HG02938 (cell line): Measurements from ENCODE around the gene LRP1-AS.

Source experiments
- ATAC-seq: cut with Tn5 transposase; IDR thresholded peaks from one replicate; pipeline ENCODE4 v1.9.1; 2021; ENCODE audit warnings: mild to moderate bottlenecking, moderate library complexity; ENCODE audit not compliant: unreplicated experiment

Gene LRP1-AS

DNA sequence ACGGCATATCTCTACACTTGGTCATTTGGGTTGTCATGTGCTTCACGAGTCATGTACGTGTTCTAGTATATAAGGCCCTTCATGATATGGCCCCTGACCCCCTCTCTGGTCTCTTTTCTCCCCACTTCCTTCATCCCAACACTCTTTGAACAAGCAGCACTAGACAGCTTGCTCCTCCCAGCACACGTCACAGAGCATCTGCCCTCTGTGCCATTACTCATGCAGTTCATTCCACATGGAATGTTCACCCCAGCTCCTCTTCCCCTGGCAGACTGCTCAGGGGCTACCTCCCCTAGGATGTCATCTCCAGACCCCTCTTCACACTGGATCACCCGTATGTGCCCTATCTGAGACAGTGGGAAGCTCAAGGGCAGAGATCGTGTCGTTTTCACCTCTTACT lies 14.1 kb upstream of the LRP1-AS start:
- ATAC-seq = no peak

DNA sequence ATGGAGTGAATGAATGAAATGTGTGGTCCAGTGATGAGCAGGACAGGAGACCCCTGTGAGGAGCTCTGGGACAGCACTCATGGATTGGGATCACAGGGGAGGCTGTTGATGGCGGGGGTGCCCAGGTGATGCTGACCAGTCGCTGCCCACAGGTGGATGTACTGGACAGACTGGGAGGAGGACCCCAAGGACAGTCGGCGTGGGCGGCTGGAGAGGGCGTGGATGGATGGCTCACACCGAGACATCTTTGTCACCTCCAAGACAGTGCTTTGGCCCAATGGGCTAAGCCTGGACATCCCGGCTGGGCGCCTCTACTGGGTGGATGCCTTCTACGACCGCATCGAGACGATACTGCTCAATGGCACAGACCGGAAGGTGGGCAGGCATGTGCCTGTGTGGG lies 13.3 kb upstream of the LRP1-AS start:
- ATAC-seq = no peak

DNA sequence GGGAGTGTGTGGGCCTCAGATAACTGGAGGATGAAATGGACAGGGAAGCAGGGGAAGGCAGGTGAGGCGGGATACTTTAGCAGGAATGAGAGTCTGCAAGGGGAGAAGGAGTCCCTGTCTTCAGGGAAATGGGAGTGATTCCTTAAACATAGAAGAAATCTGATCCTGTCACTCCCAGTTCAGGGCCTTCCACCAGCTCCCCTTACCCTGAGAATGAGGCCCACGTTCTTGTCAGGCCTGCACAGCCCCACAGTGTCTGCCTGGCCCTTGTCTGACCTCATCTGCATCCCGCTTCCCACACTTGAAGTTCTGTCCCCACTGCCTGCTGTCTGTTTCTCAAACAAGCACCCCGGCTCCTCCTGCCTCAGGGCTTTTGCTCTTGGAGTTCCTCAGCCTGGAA lies 12.6 kb upstream of the LRP1-AS start:
- ATAC-seq = no peak

DNA sequence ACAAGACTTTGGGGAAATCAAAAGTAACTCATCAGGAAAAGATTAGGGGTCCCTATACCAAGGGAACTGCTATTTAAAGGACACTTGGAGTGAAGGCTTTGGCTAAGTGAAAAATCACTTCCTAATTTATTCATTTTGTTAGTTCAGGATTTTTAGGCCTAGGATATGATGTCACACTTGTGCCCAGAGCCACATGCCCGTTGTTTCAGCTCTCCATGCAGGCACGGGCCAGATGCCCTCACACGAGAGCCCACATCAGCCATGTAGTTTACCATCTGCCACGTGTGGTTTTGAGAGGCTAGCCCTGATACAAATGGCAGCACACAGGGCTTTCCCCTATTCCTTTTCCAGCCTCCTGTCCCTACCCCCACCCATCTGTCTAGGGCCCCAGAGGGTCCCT lies 11.9 kb upstream of the LRP1-AS start:
- ATAC-seq = no peak

DNA sequence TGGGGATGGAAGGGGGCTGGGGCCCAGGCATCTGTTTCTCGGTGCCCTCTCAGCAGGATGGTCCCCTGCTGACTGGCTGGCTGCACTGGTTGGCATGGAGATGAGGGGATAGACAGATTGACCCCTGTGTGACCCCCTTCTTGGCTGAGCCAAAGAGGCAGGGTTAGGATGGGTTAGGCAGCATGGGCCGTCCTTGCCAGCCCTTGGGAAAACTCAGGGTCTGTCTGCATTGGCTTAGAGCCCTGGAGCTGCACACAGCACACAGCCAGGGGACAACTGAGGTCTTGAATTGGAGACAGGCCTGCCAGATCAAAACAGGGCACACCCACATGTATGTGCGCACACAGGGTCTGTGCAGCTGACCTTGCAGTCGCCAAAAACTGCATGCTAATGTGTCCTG lies 11.2 kb upstream of the LRP1-AS start:
- no peak for ATAC-seq

DNA sequence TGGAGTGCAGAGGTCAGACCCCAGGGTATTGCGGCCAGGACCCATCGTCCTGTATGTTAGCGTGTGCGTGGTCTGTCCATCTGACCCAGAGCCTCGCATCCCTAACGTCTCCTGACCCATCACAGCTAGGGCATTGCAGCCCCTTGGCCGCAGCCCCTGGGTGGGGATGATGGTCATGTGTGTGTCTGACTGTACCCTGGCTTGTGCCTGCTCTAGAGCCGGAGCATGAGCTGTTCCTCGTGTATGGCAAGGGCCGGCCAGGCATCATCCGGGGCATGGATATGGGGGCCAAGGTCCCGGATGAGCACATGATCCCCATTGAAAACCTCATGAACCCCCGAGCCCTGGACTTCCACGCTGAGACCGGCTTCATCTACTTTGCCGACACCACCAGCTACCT lies 10.8 kb upstream of the LRP1-AS start:
- no peak for ATAC-seq

DNA sequence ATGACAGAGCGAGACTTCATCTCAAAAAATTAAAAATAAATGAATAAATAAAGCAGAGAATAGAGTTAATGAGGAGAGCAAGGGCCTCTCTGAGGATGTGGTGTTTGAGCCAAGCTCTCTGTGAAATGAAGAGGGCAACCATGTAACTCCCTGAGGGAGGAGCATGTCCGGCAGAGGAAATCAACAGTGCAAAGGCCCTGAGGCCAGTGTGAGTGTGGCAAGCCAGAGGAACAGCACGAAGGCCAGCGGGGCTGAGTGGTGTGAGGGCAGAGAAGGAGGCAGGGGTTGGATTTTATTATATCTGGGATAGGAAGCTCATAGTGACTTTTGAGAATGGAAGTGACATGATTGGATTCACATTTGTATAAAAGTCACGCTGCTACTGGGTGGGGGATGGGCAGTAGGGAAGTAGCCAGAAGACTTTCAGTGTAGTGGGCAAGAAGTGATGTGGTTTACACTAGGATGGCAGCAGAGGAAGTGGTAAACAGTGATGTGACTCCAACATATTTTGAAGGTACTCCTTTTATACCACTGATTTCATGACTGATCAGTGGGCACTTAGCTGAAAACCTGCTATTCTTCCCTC lies 10.3 kb upstream of the LRP1-AS start:
- ATAC-seq = no peak

DNA sequence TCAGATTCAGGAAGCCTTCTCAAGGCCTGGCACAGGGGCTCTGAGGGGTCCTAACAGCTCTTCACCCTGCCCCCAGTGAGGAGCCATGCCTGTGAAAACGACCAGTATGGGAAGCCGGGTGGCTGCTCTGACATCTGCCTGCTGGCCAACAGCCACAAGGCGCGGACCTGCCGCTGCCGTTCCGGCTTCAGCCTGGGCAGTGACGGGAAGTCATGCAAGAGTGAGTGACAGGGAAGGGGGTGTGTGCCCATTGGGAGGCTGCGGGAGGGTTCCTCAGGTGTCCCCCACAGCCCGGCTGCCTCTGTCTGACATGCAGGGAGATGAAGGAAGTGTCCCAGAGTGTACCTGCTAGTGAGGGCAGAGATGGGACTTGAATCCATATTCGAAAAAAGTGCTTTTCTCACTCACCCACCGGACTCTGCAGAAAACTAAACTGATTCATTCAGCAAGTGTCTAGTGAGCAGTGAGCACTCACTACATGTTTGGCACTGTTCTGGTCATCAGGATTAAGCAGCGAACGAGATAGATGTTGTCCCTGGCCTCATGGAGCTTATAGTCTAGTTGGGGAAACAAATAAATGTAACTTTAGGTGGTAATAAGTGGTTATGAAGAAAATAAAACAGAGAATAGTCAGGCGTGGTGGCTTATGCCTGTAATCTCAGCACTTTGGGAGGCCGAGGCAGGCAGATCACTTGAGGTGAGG lies 9.4 kb upstream of the LRP1-AS start:
- no peak for ATAC-seq

DNA sequence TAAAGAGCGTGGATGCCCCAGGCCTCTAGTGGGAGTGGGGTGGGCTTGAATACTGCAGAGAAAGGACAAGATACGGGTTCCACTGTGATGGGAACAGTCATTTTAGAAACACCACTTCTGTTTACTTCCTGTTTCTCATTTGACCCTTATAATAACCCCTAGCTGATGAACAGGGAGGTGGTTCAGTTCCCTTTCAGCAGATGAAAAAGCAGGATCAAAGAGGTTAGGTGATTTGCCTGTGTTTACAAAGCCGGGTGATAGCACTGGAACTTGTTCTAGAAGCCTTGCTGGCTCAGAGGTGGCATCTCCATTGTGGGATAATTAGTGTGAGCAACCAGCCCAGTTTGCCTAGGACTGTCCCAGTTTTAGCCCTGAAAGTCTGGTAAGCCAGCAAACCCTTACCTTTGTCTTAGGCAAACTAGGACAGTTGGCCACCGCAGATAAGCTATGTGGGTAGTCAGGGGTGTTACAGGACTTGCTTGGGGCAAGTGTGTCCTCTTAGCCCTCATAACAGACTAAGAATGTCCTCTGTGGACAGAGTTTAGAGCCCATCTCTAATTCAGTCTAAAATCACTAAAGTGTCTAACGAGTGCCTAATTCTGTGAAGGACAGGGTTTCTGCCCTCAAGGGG lies 7.5 kb upstream of the LRP1-AS start:
- ATAC-seq = no peak

DNA sequence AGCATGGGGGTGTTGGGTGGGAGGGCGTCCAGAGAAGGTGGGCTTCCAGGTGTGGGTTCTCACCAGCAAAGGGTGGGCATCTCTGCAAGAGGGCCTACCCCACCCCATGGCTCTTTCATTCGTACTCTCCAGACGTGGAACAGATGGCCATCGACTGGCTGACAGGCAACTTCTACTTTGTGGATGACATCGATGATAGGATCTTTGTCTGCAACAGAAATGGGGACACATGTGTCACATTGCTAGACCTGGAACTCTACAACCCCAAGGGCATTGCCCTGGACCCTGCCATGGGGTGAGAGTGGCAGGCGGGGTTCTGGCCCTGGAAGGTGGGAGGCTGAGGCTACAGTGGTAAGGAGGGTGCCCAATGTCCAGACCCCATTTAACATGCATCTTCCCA lies 6.7 kb upstream of the LRP1-AS start:
- no peak for ATAC-seq

DNA sequence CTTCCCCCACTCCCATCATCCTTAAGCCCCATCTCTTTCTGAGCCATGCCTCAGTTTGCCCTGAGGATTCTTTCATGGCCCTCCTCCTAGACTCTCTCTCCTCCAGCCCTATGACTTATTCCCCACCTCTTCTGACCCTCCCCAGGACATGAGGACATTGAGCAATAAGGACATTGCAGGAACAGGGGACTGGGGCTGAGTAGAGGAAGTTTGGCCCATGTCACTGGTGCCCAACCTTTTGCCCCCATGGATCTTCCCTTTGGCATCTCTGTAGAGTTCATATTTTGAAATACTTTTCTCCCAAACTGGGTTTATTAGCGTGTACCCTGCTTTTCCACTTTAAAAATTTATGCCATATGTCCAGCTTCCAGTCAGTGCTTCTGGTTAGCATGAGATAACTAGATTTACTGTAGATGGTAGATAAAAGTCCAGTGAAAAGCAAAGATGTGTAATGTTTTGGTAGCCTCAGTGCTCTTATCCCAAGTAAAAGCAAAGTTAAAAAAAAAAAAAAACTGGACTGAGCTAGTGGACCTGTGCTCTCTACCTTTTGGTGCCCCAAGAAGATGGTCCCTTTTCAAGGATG lies 6.1 kb upstream of the LRP1-AS start:
- ATAC-seq = no peak

DNA sequence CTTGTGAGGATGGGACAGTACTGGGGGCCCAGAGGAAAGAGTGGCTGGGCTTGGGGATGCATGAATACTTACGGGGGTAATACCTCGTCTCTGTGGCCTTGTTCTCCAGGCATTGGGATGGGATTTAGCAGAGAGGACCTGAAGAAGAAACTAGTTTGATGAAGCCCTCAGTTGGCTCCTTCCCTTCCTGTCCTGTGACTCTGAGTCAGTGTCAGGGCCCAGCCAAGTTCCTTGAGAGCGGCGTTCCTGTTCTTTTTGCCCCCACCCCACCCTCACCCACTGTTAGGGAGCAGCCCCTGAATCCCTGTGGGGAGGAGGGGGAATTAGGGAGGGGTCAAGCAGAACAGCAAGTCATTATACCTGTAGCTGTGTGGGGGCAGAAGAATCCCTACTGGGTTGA lies 5.2 kb upstream of the LRP1-AS start:
- no peak for ATAC-seq

DNA sequence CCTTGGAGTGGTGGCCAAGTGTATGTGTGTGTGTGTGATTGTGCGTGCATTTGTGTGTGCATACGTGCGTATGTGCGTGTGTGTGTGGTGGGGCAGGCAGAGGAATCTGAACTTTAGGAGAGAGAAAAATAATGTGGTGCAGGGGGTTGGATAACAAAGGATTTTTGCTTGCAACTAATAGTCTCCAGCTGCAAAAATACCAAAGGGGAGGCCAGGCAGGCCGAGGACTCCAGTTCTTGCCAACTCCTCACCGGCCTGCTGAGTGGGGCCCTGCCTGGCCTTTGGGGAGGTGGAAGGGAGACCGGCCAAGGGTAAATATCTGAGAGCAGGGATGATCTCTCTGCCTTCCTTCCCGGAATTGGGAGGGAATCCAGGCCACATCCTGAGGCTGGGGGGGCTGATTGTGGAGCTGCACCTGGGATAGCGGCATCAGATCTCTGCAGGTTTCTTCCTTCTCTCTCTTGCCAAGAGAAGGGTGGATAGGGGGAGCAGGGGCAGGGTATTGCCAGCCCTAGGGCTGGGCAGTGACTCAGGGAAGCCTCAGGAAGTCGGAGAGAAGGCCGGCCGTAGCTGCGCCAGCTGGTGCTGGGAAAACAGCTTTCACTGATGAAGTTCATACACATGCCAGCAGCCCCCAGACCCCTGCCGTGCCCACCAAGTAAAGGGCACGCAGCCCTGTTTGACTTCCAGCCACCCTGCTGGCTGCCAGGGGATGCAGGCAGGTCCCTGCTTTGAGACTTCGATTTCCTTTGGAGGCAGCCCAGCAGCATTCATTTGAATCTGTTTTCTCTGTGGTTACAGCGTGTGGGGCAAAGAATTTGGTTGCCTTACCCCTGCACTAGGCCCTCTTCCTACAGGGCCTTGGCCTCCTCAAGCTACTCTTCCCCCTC lies 4.6 kb upstream of the LRP1-AS start:
- ATAC-seq = no peak

DNA sequence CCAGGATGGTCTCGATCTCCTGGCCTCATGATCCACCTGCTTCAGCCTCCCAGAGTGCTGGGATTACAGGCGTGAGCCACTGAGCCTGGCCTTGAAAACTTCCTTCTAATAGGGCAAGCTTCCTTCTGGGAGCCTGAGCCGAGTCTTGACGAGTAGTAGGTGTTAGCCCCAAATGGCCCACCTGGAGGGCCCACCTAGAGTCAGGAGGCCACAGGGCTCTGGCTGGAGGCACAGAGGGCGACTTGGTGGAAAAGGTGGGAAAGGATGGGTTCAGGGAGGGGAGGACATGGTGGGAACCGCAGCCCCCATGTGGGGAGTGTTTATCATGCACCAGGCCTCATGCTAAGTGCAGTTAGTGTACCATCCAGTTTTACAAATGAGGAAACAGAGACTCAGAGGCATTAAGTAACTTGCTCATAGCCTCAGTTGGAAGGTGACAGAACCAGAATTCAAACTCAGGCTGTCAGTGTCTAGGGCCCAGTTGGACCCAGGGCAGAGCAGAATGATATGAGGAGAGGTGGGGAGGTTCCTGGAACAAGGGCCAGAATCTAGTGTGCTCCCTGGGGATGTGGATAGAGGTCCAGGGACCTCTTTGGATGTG lies 3.1 kb upstream of the LRP1-AS start:
- ATAC-seq = no peak

DNA sequence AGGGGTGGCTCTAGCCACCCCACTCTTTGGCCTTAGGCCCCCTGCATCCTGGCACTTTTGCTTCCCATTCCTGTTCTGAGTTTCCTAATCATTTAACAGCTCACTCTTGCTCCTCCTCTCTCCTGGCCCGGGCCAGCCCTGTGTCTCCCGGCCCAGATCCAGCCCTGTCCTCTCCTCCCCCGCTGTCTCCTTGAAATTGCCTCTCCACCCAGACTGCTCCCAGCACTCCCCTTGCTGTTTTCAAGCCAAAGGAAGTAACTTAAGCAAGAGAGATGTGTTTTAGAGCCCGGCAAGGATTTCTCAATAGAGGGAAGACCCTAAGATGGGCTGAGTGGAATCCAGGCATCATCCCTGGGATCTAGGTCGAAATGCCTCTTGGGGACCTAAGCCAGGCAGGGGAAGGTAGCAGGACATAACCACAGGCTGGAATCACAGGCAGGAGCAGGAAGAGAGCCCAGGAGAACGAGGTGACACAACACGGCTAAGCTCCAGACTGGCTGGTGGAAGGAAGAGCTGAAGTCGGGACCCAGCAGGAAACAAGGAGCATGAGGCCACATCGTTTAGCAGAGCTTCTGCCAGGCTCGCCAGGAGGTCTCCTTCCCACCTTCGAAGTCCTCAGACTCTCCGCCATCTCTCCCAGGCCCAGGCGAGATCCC lies 2.0 kb upstream of the LRP1-AS start:
- no peak for ATAC-seq

DNA sequence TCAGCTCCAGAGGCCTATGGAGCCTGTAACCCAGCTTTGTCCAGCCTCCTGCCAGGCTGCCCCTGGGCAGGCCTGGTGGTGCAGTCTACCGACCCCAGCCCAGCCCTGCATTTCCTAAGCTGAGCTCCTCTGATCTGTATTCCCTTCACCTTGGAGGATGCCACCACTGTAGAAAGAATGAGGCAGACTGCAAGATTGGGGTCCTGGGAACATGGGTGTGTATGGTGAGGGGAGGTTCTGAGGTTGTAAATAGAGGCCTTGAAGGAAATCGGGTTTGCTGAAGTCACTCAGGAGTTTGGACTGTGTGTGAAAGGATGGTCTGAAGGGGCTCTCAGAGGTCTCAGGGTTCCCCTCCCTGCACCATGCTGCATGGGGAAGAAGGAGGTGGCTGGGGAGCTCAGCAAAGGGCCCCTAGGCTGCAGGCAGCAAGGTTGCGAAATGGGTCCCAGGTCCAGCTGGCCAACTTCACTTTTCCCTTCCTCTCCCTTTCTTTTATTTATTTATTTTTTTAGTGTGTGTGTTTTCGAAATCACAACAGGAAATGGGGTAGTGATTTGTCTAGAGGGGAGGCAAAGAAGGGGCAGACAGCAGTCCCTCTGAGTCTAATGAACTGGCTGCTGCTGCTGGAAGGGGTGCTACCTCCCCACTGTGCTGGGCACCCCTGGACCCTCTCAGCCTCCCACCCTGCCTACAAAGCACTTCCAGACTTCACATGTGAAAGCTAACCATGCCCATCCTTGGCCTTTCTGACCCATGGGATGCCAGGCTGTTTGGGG lies 1.2 kb upstream of the LRP1-AS start:
- no peak for ATAC-seq

DNA sequence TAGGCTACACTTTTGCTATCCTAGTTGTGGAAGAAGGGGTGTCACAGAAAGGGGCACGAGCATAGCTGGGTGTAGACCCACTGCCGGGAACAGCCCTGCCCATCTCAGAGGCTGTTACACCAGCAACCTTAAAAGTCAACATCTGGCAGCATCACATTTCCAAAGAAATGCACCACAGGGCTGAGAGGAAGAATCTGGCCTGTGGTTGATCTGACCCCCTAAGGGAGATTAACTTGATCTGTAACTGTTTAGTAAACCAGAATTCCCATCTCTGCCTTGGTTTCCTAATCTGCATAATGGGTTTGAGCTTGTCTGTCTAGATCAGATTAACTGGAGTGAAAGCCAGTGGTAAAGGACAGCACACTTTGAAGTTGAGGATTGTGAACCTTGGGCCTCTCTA lies 1.3 kb downstream of the LRP1-AS start:
- no peak for ATAC-seq

DNA sequence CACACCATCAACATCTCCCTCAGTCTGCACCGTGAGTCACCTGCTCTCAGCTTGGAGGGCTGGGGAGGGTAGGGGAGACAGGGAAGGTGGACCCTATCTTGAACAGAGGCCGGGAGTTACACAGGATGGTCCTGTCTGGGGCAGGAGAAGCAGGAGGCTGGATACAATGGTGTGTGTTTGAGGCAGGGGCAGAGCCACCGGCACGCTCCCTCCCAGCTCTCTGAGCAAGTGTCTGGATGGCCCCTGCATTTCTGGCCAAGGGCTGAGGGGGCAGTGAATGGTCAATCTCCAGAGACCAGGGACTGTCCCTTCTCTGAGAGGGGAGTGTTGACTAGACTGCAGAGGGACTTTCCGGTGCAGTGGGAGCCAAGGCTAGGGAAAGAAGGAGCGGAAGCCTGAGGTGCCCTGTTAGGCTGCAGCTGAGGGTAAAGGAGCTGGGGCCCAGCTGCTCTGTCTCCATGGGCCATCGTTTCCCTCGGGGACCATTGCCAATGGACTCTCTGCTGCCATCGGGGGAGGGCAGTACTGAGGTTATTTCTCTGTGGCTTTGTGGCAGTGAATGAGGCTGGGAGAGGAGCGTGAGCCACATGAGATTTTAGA lies 1.9 kb downstream of the LRP1-AS start:
- no peak for ATAC-seq

DNA sequence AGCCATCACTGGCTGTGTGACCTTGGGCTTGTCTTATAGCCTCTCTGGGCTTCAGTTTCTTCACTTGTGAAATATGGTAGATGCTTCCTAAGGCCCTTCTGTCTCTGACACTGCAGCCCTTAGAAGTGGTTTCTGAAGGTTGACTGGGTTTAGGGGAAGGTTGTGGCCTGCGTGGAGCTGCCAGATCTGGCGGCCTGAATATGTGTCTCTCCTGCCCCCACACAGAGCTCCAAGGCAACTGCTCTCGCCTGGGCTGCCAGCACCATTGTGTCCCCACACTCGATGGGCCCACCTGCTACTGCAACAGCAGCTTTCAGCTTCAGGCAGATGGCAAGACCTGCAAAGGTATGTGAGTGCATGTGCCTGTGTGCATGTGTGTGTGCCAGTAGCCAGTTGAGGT lies 4.0 kb downstream of the LRP1-AS start:
- ATAC-seq = no peak
